Transverse colon (tissue), 4 donors: ENCODE data around the gene RPA3. TPM values are rescaled to one million over a fixed set of nuclear protein-coding genes. Genes with fewer than 3 reads are reported as not detected.

Source experiments
- DNase-seq: peaks from one replicate; pipeline ENCODE4 v3.0.0-alpha.2; 2019
- H3K27ac ChIP-seq, 4 donors: fragments of 200-600 bp; sonication (generic); 2 replicates each; pipeline ENCODE4 v1.5.1; 2016 to 2018; ENCODE audit warnings: inconsistent platforms in 4 of 4
- H3K27me3 ChIP-seq: fragments of 200-600 bp; sonication (generic); 2 replicates; pipeline ENCODE4 v1.5.1; 2017; ENCODE audit warnings: inconsistent platforms
- H3K36me3 ChIP-seq, 4 donors: fragments of 200-600 bp; sonication (generic); 2 replicates each; pipeline ENCODE4 v1.5.1; 2017 to 2019; ENCODE audit warnings: inconsistent platforms in 4 of 4
- H3K4me1 ChIP-seq, 4 donors: fragments of 200-600 bp; sonication (generic); 2 replicates each; pipeline ENCODE4 v1.5.1; 2017 to 2020; ENCODE audit warnings: inconsistent platforms in 4 of 4
- H3K4me3 ChIP-seq, 4 donors: fragments of 200-600 bp; sonication (generic); 1 replicate in 1 of 4; 2 replicates in 3 of 4; pipeline versions ENCODE4 v1.5.1 to v1.6.1; 2017 to 2019; ENCODE audit warnings: inconsistent platforms in 4 of 4
- H3K9me3 ChIP-seq, 2 donors: fragments of 200-600 bp; sonication (generic); 2 replicates each; pipeline ENCODE4 v1.5.1; 2017 to 2019; ENCODE audit warnings: inconsistent platforms in 2 of 2
- CTCF ChIP-seq, 5 experiments: fragments of 200-600 bp in 3 of 5; fragments of 450-650 bp in 2 of 5; sonication (generic) in 3 of 5; IDR thresholded peaks; 1 replicate in 2 of 5; 2 replicates in 3 of 5; pipeline ENCODE4 v1.5.1; 2016 to 2017; ENCODE audit warnings: antibody characterized with exemption in 5 of 5, inconsistent platforms in 3 of 5, mild to moderate bottlenecking in 2 of 5, moderate library complexity in 1 of 5
- EP300 ChIP-seq: sonication (generic); formaldehyde crosslinking; IDR thresholded peaks from one replicate; pipeline ENCODE4 v1.6.1; 2017; ENCODE audit warnings: antibody characterized with exemption, low read depth
- POLR2A ChIP-seq: fragments of 450-650 bp; IDR thresholded peaks from one replicate; pipeline ENCODE4 v1.6.1; 2016; ENCODE audit warnings: antibody characterized with exemption, mild to moderate bottlenecking, moderate library complexity
- POLR2AphosphoS5 ChIP-seq, 3 donors: sonication (generic); formaldehyde crosslinking; IDR thresholded peaks; one replicate each; pipeline ENCODE4 v1.6.1; 2016; ENCODE audit warnings: antibody characterized with exemption in 3 of 3
- WGBS, 2 donors: methylation state at CpG; one replicate each; pipeline ENCODE4 v1.1.5; 2018; ENCODE audit warnings: low coverage in 1 of 2; 5-methylcytosine and 5-hydroxymethylcytosine counted together
- in situ Hi-C, 4 donors: fragments of 200-750 bp; cut with MboI; loops; one replicate each; pipeline versions ENCODE4 v1.15.0 to v1.15.1; 2017; ENCODE audit warnings: low sequenced_read_pairs in 3 of 4, low pct_ligation_motif_present in 1 of 4, low pct_unique_long_range_greater_than_20kb in 1 of 4
- intact Hi-C: fragments of 100-400 bp; cut with DNase I; formaldehyde crosslinking; loops from one replicate; pipeline ENCODE4 v1.15.1; 2023; ENCODE audit warnings: low total_unique reads
- total RNA-seq, 4 donors: library from RNA; depleted of rRNA; stranded (reverse); fragments of >200 nt; gene quantifications; one replicate each; pipeline ENCODE4 v1.1.0, GENCODE V29; 2016

The RPA3 gene
- total RNA-seq, 4 donors from 2014 or later, result 1.4 to 24.6 (median 7.6) TPM

- Histone ChIP-seq H3K27ac (peak overlapping the region; percentile 1 to 42 (median 15)), H3K9me3 (no peaks in the 10 kb centered on the region), H3K36me3 (no peaks in the 10 kb centered on the region), H3K4me3 (peak overlapping the region in 1 of 4 donors; percentile 15), H3K4me1 (peaks cover 0 to 24% (median 11%) of the 10 kb centered on the region in 4 donors), H3K27me3 (no peaks in the 10 kb centered on the region)
- peak; percentile 75 for DNase-seq
- intact Hi-C loops, result no loop called here
- TF ChIP-seq POLR2AphosphoS5 (IDR thresholded peaks at IDR 0.05), result peak in 1 of 3 donors; percentile 13
- TF ChIP-seq EP300, result no peak
- in situ Hi-C loops, result no loop called here
- WGBS, 2 donors, result 58 to 68% methylated on average over 3 of the region's 3 CpGs
These were observed 33.1 kb upstream of the RPA3 start for GRCh38 chr7:7751243-7752092.

DNA sequence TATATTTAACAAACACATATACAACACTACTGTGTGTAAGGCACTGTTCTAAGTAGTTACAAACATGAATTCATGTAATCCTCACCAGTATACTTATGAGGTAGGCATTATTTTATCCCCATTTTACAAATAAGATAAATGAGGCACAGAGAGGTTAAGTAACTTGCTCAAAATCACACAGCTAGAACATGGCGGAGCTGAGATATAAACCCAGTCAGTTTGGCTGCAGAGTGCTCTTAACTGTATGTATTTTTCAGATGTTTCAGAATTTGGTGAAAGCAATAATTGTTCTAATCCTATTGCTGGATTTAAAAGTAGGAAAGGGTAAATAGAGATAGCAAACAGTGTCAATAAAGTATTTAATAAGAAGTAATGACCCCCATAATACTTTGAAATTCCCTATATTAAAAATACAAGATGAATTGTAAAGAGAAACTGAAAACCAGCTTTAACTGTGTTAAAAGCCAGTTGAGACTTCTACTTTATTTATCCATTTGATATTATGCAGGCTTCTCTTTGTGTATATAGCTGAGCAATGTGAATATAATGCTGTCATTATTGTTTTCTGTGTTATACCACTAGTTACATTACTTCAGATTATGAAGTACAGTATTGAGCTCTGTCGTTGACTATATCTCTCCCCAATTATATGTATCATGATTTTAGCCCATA lies 32.3 kb upstream of the RPA3 start:
- Histone ChIP-seq H3K27ac (peak overlapping the region; percentile 1 to 42 (median 15)), H3K27me3 (no peaks in the 10 kb centered on the region), H3K9me3 (no peaks in the 10 kb centered on the region), H3K4me3 (no peak overlapping the region), H3K36me3 (no peaks in the 10 kb centered on the region), H3K4me1 (peaks cover 6 to 31% (median 15%) of the 10 kb centered on the region in 4 donors)
- DNase-seq, result no peak
- in situ Hi-C loops, result no loop called here
- TF ChIP-seq POLR2A, result no peak
- TF ChIP-seq EP300, result no peak
- peak in 1 of 3 donors; percentile 76 for TF ChIP-seq POLR2AphosphoS5 (IDR thresholded peaks at IDR 0.05)
- 66 to 70% methylated on average over 2 of the region's 2 CpGs for WGBS, 2 donors
- intact Hi-C loops, result no loop called here

GRCh38 chr7:7746458-7746857 lies 28.1 kb upstream of the RPA3 start:
- H3K4me3 ChIP-seq, result no peak overlapping the region
- peaks cover 6 to 26% (median 11%) of the 10 kb centered on the region in 4 donors for H3K4me1 ChIP-seq
- H3K27ac ChIP-seq, result no peak overlapping the region
- in situ Hi-C loops (no loop called here), intact Hi-C loops (no loop called here)
- TF ChIP-seq EP300 (no peak), CTCF (IDR thresholded peaks at IDR 0.05) (no peak), POLR2AphosphoS5 (IDR thresholded peaks at IDR 0.05) (no peak), POLR2A (no peak)
- H3K9me3 ChIP-seq, result no peaks in the 10 kb centered on the region
- DNase-seq, result peak; percentile 24
- no peaks in the 10 kb centered on the region for H3K36me3 ChIP-seq
- 41 to 47% methylated on average over 4 of the region's 4 CpGs for WGBS, 2 donors
- no peaks in the 10 kb centered on the region for H3K27me3 ChIP-seq

GRCh38 chr7:7745966-7746365 lies 27.6 kb upstream of the RPA3 start:
- Histone ChIP-seq H3K27me3 (no peaks in the 10 kb centered on the region), H3K4me1 (peaks cover under 1 to 23% (median 9%) of the 10 kb centered on the region in 4 donors), H3K4me3 (no peak overlapping the region), H3K9me3 (no peaks in the 10 kb centered on the region), H3K36me3 (no peaks in the 10 kb centered on the region), H3K27ac (no peak overlapping the region)
- WGBS, 2 donors, result 76 to 94% methylated on average over 4 of the region's 4 CpGs
- intact Hi-C loops (no loop called here), in situ Hi-C loops (no loop called here)
- no peak for TF ChIP-seq CTCF (IDR thresholded peaks at IDR 0.05)
- TF ChIP-seq EP300, result no peak
- TF ChIP-seq POLR2A, result no peak
- TF ChIP-seq POLR2AphosphoS5 (IDR thresholded peaks at IDR 0.05), result no peak
- no peak for DNase-seq

GRCh38 chr7:7745258-7745657 lies 26.9 kb upstream of the RPA3 start:
- Histone ChIP-seq H3K4me1 (peaks cover 0 to 24% (median 9%) of the 10 kb centered on the region in 4 donors), H3K27ac (no peak overlapping the region), H3K9me3 (no peaks in the 10 kb centered on the region), H3K27me3 (no peaks in the 10 kb centered on the region), H3K36me3 (no peaks in the 10 kb centered on the region), H3K4me3 (no peak overlapping the region)
- 67 to 90% methylated on average over 2 to 4 of the region's 4 CpGs for WGBS, 2 donors
- no peak for TF ChIP-seq POLR2A
- TF ChIP-seq EP300, result no peak
- no peak for TF ChIP-seq POLR2AphosphoS5 (IDR thresholded peaks at IDR 0.05)
- in situ Hi-C loops (no loop called here), intact Hi-C loops (no loop called here)
- no peak for DNase-seq
